ENCODE measurements around the gene TMEM9. TPM values are rescaled to one million over a fixed set of nuclear protein-coding genes. Genes with fewer than 3 reads are reported as not detected.

Gene TMEM9
- total and polyA plus RNA-seq, 9 of the 15 experiments (the other 6 are each of a cell fraction or from before 2014, with no cell fraction given), result 30.4 to 107 (median 67.6) TPM

GRCh38 chr1:201127755-201128455, 26.4 kb downstream of the TMEM9 start:
- WGBS (ENCODE audit: insufficient coverage, low coverage, missing lambda C conversion rate), result 38% methylated on average over 17 of the region's 17 CpGs
- Histone ChIP-seq H3K27ac (ENCODE audit: extremely low read depth, low read depth, low read length) (no peak overlapping the region), H3K9ac (ENCODE audit: insufficient read depth in 1 of 2, low read depth in 2 of 2, low read length in 2 of 2) (0 out of 4 replicates have a peak overlapping the region, but pooled peaks of 1 of the 2 experiments have one; percentile 8), H3K79me2 (ENCODE audit: control insufficient read depth, insufficient read depth, low read length) (no peaks in the 10 kb centered on the region), H2AFZ (ENCODE audit: low read depth, low read length) (no peak overlapping the region), H3K4me1 (replicated peaks in 1 of 2; ENCODE audit: control insufficient read depth in 2 of 2, insufficient read depth in 2 of 2, low read length in 2 of 2) (peaks cover 0 to 3% of the 10 kb centered on the region in 2 experiments; a peak in 2 of 5 replicates), H3K9me3 (replicated peaks; ENCODE audit: control insufficient read depth, insufficient read depth, low read depth, low read length) (no peaks in the 10 kb centered on the region), H3K4me3 (no peak overlapping the region), H3K36me3 (ENCODE audit: control insufficient read depth, insufficient read depth, low read length) (no peaks in the 10 kb centered on the region), H4K20me1 (replicated peaks; ENCODE audit: control insufficient read depth, insufficient read depth, low read length) (peaks cover 9% of the 10 kb centered on the region), H3K9me1 (ENCODE audit: control insufficient read depth, insufficient read depth, low read length) (no peaks in the 10 kb centered on the region), H3K27me3 (ENCODE audit: control insufficient read depth in 2 of 2, insufficient read depth in 2 of 2, low read length in 2 of 2) (peaks cover 57 to 68% of the 10 kb centered on the region in 2 experiments), H3K4me2 (ENCODE audit: insufficient read depth, low read length) (no peak overlapping the region)
- no peak for DNase-seq (ENCODE audit: extremely low read depth in 1 of 4, low spot score in 3 of 4)
- in situ Hi-C loops (cut with MboI), result no loop called here
- ChIA-PET CTCF (ENCODE audit: low intra/inter-chr PET ratio) (no interaction called here), POLR2A (interaction anchor here (1.3 kb wide), 1 partner anchor 10 kb away, joined by 5 read pairs; no protein-coding TSS in a partner anchor)
- BruUV-seq (replicated peaks), result no TSS peak
- ATAC-seq, result no peak; the same call in 2 of the 3 replicates
- intact Hi-C loops (cut with micrococcal nuclease), result no loop called here
- FAIRE-seq, result no peak
- no peak for TF ChIP-seq KHSRP (IDR thresholded peaks at IDR 0.05)
- no peak for TF ChIP-seq MAX (CRISPR knock-in tag; IDR thresholded peaks at IDR 0.05)
- TF ChIP-seq DACH1 (IDR thresholded peaks at IDR 0.05; ENCODE audit: partially characterized antibody), result no peak
- TF ChIP-seq ZNF444 (CRISPR knock-in tag; IDR thresholded peaks at IDR 0.05), result no peak
- TF ChIP-seq ZBTB2 (IDR thresholded peaks at IDR 0.05), result no peak
- no peak for TF ChIP-seq SRSF7 (optimal IDR thresholded peaks at IDR 0.05; ENCODE audit: low read depth, low read length)
- TF ChIP-seq ZNF140 (CRISPR knock-in tag; IDR thresholded peaks at IDR 0.05), result no peak
- TF ChIP-seq ZNF766 (CRISPR knock-in tag; conservative IDR thresholded peaks at IDR 0.05), result no peak
- TF ChIP-seq AFF1 (IDR thresholded peaks at IDR 0.05; ENCODE audit: low read depth in 1 of 2, partially characterized antibody in 2 of 2), result no peak
- TF ChIP-seq MITF (IDR thresholded peaks at IDR 0.05), result no peak
- no peak for TF ChIP-seq ZBTB9 (CRISPR knock-in tag; IDR thresholded peaks at IDR 0.05)
- TF ChIP-seq ZNF197 (CRISPR knock-in tag; IDR thresholded peaks at IDR 0.05; ENCODE audit: low read depth), result no peak
- no peak for TF ChIP-seq SMARCA5 (IDR thresholded peaks at IDR 0.05)
- no peak for TF ChIP-seq GTF2A2 (tag; IDR thresholded peaks at IDR 0.05)

Measured in K562 (cell line).